NCI-H526 treated with DMSO at 0.1 percent for 48 hours (cell line): ENCODE measurements around the gene TOMM40L.
A peak's percentile ranks its signal among the peaks of the same experiment; 100 is the strongest.

Experiments used
- DNase-seq: peaks from one replicate; lab custom pipeline; 2025; lab: John Stamatoyannopoulos, UW

Gene TOMM40L

DNA sequence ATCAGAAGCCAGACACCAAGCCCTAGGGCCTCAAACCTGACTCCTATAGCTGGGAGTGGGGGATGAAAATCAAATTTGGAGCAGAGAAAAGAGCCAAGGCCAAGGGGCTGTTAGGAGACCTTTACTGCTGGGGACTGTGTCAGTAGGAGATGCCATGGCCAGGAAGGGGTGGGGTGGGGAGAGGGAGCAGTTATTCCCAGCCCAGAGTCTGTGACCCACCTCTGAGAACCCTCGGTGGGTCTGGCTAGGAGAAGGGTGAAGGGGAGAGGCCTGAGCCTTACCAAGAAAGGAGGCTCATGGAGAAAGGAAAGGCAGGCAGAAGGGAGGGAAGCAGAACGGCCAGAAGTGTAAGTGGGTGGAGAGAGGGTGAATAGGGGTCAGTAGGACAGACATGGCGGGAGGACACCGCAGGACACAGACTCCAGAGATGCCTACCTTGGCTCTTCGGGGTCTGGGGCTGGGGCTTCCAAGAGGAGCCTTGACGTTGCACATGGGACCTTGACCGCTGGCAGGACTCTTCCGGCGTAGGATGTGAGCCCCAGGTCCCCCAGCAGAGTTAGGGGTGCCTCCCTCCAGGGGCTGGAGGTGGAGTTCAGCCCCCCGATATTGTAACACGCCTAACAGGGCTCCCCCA is 28.2 kb upstream of the TOMM40L start:
- no peak for DNase-seq

DNA sequence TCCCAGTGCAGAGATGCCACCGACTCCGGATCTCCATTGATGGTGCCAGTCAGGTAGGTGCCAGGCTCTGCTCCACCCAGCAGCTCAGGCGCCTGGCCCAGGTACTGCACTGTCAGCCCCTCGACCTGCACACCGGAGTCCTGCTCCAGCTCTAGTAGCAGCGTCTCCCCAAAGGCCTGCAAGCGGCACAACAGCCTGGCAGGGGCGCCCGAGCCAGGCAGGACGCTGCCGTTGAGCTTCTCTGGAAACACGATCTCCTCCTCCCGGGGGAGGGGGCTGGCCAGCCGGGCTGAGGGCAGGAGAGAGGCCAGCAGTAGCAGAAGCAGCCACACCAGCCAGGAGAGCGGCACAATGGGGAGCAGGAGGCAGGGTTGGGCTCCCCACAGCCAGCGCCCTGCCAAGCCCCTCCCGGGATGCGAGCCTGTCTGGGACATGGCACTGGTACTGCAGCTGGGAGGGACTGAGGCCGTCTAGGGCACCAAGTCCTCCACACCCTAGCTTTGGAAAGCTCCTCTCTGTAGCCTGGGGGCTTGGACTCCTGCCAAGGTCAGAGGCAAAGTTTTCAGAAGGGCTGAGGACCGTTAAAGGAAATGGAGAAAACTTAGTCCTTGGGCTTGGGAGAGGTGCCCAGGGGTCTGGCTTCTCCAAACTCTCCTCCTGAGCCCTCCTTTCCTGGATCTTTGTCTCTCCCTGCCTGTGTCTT is 27.5 kb upstream of the TOMM40L start:
- DNase-seq, result peak; percentile 82

DNA sequence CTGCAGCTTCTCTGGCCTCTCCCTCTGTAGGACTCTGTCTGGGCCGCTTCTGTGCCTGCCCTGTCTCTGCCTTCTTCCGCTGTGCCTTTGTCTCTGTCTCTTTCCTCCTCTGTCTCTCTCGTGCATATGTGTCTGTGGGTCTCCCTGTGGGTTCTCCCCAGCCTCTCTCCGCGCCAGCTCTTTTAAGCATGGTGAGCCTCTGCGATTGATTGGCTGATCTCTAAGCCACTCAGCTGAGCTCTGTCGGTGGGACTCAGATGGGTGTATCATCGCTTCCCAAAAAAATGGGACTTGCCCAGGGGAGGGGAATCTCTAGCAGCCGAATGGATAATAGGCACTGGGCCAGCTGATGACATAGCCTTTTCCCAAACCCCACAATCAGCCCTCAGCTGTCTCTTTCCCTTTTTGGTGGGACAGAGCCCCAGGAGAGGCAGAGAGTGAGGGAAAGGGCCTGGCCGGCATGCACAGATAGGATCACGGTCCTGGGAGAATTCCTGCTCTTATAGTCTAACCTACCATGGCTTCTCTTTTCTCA is 26.9 kb upstream of the TOMM40L start, which contains the start of gene ADAMTS4:
Gene ADAMTS4, minus strand, starts transcription at position 158 of the 535 bp plus-strand sequence. CDS start 427 bp downstream, outside the sequence.
- peak; percentile 59 for DNase-seq

DNA sequence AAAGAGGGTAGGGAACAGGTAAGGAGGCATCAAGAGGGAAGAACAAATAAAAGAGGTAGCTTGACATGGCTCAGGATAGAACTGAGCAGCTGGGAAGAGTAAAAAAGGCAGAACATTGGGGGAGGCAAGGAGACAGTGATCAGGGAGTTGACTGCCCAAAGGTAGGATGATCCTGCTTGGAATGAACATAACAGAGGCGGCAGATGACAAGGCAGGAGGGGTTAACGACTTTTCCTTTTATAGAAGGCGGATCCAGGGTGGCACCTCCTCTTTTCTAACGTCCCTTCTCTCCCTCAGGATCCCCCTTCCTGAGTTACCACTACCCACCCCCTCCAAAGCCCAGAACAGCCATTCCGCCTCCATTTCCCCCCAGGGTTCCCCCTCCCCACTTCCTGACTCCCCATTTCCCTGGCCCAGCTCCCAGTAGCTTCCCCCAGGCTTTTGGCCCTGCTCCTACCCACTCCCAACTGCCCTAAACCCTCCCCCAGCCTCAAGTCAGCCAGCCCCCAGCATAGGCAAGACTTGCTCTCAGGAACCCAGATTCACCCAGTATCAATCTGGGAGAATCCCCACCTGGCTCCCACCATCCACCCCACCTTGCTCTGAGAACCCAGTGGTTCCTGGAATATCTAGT is 26.2 kb upstream of the TOMM40L start:
- peak; percentile 47 for DNase-seq

DNA sequence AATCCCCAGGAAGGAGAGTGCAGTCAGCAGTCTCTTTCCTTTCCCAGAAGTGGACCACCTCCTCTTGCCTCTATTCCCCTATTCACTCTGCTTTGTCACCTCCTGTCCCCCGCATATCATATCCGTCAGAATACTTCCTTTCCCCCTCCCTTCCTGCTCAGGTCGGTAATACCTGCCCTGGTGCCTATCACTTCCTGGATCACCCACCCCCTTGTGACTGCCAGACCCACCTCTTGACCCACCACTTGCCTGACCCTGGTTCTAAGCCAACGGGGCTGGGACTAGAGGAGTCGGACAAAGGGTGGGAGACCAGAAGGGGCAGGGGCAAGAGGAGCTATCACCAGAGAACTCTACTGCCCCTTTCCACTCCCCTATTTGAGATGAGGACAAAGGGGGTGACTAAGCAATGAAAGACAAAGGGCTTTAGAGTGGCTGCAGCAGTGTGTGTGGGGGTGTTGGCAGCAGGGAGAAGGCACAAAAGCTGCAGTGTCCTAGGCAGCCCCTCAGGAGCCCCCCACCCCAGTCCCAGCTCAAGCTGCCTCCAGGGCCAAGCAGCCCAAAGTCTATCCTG is 25.4 kb upstream of the TOMM40L start:
- no peak for DNase-seq

DNA sequence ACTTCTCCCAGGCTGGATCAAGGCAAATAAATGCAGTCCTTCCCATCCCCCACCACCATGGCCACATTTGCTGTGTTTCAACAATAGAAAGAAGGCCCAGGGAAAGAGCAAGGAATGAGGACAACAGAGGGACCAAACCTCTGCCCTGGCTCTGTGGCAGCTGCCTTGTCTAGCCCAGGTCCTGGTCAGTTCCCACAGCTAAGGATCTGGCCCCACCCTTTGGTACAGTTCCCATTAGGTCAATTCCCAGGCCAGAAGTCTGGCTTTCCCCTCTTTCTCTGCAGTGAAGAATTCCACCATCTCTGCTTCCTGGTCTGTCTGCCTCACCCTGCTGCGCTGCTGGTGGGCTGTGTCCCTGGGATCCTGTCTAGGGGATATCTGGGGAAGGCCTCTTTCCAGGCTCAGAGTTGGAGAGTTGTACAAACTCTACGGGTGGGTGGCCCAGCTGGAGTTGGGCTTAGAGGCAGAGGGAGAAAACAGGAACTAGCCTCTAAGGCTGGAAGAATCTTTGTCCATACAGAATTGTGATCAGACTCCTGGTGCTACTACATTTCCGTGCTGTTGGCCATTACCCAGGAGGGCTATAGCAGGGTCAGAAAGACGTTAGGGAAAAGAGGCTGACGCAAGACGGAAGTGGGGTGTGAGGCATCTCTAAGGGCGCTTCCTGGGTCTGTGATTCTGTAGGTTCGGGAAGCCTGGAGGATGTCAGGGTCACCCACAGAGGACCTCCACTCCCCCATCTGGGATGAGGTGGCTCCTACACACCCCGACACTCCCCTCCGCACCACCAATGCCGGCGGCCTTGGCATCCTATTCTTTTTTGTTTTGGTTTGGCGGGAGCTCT is 24.6 kb upstream of the TOMM40L start:
- DNase-seq, result no peak

DNA sequence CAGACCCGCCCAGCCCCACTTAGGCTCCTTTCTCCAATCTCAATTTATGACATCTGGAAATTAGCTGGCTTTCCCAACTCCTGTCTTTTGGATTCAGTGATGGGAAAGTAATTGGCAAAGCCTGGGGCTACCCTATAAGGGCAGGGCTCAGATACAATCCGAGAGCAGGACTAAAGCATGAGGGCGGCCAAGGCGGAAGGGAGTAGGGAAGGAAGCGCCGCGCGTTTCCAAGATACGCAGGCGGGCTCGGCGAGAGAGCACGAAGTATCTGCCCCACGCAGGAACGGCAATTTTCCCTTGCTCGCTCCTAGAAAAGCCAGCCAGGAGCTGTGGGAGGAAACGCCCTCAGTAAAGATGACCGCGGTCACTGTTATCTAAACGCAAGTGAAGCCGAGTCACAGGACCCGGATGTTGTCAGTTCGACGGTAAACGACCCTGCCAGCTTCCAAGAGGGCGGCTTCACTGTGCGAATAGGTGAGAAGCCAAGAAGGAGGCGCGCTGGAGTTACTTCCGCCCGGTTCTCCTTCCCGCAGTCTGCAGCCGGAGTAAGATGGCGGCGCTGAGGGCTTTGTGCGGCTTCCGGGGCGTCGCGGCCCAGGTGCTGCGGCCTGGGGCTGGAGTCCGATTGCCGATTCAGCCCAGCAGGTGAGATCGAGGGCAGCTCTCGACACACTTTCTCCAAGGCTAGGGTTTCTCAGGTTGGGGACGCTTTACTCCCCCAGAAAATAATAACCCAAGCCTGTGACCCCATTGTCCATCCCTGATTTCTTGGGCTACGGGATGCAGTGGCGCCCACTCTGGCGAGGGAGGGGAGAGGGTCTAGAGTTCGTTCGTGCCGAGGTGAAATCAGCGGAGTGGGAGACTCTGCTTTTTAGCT is 23.8 kb upstream of the TOMM40L start, which contains the start of gene NDUFS2:
Gene NDUFS2, plus strand, starts transcription at position 532 of the 877 bp plus-strand sequence. Its CDS starts 19 bp downstream, at position 551.
- DNase-seq, result peak; percentile 100

DNA sequence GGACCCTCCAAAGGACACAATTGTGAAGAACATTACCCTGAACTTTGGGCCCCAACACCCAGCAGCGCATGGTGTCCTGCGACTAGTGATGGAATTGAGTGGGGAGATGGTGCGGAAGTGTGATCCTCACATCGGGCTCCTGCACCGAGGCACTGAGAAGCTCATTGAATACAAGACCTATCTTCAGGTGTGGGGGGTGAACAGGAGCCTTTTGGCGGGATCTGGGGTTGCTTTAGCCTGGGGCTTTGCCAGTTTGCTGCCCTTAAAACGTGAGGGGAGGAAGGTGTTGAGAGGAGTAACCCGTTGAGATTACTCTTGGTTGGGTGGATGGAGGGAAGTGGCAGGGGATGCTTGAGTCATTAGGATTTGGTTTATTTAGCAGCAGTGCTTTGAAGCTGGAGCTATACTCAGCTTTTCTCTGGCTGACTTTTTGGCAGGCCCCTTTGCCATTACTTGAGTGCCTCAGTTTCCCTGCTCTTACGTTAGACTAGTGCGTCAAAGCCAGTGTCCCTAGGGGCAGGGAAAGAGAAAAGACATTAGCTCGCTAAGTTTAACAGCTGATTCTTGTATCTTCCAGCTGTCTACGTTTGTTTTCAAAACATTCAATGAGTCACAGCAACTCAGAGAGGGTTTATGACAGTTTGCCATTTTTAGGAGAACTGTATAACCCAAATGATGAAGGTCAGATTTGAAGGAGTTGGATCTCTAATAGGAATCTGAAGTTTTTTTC is 19.3 kb upstream of the TOMM40L start:
- no peak for DNase-seq

DNA sequence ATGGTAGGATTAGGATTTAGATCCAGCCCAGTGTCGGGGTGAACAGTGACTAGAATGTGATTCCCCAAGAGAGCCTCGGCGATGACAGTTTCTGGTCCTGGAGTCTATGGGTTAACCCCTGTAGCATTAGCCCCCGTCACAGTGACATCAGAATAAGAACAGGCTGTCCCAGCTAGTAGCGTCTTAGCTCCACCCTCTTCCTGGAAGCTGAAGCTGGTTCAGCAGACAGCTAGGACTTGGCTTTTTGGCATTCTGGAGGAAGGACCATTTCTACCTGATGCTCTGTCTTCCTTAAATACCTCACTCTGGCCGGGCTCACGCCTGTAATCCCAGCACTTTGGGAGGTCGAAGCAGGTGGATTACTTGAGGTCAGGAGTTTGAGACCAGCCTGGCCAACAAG is 18.7 kb upstream of the TOMM40L start:
- no peak for DNase-seq

DNA sequence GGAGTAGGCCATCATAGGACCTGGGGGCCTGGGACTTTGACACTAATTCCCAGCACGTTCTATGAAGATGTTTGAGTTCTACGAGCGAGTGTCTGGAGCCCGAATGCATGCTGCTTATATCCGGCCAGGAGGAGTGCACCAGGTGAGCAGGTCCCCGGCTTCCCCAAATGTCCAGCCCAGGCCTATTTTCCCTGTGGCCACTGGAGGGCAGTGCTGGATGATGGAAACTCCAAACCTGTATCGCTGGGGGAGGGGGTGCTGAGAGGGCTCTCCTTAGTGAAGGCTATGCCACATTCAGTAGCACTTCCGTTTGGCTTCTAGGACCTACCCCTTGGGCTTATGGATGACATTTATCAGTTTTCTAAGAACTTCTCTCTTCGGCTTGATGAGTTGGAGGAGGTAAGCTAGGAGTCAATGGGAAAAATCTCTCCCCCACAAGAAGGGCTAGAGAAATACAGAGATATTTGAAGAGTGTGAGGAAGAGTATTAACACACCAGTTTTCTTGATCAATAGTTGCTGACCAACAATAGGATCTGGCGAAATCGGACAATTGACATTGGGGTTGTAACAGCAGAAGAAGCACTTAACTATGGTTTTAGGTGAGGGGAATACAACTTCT is 16.0 kb upstream of the TOMM40L start:
- DNase-seq, result peak; percentile 78

DNA sequence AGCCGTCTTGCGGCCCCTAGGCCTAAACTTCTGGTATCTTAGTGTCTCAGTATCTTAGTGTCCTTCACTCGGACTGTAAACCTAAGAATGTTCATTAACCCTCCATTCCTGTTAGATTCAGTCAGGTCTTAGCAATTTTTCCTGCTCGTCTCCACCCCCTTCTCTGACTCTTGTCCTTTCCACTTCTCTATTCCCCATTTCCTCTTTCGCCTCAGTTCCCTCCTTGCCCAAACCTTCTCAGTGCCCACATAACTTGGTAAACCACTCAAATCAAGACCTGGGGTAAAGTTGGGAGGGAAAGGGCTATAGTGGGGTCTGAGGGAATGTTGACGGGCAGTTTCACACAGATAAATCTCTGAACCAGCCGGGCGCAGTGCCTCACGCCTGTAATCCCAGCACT is 11.5 kb upstream of the TOMM40L start:
- no peak for DNase-seq

DNA sequence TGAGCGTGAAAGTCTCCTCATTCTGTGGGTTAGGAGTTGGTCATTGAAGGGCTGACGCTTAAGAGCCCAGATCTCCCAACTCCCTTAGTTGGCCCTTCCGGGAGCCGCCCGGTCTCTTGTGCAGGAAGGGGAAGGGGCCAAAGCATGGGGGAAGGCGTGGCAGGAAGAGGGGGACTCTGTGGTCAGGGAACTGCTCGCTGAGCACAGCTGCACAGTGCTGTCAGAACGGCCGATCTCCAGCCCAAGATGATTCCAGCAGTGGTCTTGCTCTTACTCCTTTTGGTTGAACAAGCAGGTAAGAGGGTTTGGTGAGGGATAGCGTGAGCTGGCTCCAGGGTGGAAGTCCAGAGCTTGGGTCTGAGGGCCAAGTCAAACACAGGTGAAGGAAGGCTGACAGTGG is 10.8 kb upstream of the TOMM40L start, which contains the start of gene FCER1G:
Gene FCER1G, plus strand, starts transcription at position 220 of the 400 bp plus-strand sequence. Its CDS starts 27 bp downstream, at position 247.
- no peak for DNase-seq

DNA sequence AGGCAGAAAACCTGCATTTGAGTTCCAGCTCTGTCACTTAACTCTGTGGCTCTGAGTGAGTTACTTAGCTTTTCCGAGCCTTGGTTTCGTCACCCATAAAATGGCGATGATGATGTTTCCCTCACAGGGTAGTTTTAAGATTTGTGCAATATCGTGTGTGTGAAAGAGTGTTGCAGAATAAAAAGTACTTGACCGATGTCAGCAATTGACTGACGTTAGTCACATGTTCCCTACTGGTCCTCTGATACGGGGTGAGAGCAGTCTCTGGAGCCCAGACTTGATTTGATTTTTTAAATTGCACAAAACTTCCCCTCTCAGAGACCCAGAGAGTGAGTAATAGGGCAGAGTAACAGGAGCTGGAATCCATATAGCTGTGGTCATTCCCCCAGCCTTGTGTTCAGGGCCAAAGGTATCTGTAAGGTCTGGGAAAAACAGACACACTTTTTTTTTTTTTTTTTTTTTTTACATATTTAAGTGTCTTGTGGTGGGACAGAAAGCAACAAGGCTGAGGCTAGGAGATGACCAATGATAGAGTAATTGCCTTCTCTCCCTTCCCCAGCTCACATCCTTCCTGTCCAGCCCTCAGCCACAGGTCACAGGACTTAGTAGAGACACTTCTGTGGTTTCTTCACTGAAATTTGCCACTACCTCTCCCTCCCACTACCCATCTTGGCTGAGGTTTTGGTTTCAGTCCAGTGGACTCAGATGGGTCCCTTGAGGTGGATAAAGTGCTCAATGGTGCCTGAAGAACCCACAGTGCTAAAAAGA is 8.7 kb upstream of the TOMM40L start:
- DNase-seq, result no peak

DNA sequence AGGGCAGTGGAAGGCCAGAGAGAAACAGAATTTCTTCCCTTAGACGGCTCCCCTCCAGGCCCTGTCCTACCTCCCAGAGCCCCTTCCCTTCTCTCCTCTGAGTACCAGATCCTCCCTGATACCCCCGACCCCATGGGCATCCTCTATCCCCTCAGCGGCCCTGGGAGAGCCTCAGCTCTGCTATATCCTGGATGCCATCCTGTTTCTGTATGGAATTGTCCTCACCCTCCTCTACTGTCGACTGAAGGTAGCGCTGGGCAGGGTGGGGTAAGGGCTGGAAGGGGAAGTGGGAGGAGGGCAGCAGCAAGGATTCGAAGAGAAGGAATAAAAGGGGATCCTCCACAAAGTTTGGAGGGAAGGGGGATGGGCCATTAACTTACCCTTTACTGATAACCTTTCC is 8.0 kb upstream of the TOMM40L start:
- DNase-seq, result no peak

DNA sequence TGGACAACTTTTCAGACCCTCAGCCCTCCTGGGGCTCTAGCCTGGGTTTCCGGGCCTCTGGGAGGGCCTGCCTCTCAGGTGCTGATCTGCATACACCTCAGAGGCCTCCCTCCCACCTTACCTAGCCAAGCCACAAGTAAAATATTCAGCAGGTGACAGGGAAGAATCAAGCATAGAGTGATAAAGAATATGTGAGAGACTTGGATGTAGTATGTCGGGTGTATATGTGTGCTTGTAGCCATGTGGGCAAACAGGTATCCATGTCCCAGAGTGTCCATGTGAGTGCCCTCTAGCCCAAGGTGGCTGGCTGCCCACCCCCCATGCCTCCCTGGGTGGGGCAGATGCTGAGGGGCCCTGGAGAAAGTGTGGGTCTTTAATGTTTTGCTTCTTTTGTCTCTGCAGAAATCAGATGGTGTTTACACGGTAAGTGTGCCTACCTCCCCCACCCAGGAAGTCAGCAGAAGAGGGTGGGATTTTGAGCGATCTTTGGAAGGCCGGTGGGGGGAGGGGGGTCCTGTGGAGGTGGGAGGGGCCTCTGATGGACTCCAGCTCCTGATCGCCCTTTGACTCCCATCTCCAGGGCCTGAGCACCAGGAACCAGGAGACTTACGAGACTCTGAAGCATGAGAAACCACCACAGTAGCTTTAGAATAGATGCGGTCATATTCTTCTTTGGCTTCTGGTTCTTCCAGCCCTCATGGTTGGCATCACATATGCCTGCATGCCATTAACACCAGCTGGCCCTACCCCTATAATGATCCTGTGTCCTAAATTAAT is 7.4 kb upstream of the TOMM40L start:
- no peak for DNase-seq

DNA sequence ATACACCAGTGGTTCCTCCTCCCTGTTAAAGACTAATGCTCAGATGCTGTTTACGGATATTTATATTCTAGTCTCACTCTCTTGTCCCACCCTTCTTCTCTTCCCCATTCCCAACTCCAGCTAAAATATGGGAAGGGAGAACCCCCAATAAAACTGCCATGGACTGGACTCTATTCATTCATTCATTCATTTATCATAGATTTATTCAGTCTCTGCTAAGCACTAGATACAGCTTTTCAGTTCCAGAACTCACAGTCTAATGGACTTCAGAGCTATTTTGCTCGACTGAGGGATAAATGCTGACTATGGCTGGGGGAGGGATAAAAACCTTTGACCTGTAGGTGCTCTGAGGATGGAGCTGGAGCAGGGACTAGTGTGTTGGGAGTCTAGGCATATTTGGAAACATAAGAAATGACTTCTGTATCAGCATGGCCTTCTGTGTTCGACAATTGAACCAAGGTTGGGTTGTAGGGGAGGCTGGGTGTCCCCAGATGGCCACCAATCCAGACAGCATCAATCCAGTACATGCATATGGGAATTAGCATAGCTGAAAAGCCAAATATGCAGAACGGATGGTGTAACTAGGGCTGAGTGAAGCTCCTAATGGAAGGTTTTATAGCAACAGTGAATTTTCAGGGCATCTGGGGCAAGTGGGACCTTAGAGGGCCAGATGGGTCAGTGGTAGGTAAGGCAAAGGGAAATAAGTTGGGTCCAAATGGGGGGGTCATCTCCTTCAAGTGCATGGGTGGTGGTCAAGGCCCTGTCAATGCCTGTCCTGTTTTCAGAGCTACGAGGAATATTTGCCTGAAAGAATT is 6.6 kb upstream of the TOMM40L start:
- no peak for DNase-seq

DNA sequence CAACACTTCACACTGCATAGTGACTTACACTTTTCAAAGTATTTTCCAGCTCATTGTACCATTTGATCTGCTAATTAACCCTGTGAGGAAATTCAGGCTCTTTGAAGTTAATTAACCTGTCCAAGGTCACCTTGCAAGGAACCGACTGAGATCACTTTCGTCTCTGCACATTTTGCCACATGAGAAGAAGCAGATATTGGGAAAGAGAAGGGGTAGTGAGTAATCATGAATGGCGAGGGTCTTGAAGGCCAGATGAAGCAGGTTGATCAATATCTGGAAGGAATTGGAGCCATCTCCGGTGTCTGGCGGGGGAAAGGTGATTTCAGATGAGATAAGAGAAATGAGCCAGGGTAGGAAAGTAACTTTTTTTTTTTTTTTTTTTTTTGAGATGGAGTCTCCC is 5.9 kb upstream of the TOMM40L start:
- DNase-seq, result no peak
